ENCODE data around the gene TMEM203.
A peak's percentile ranks its signal among the peaks of the same experiment; 100 is the strongest.
"Not testable (repeated sequence)": the region's sequence is repeated elsewhere in the genome, so short reads cannot be mapped to it uniquely, and the experiment has no call there.

Gene TMEM203

GRCh38 chr9:137242269-137243203 is 37.1 kb upstream of the TMEM203 start:
- no peak for DNase-seq (ENCODE audit: low read depth)

- peak; percentile 56 for DNase-seq (ENCODE audit: low read depth)
Observed at GRCh38 chr9:137241490-137242268, 36.2 kb upstream of the TMEM203 start.

GRCh38 chr9:137240841-137241489 is 35.5 kb upstream of the TMEM203 start, which contains the start of gene TUBB4B:
Gene TUBB4B (plus strand): TSS chr9:137241287. CDS start chr9:137241361, 74 bp downstream.
- DNase-seq (ENCODE audit: low read depth): peak; percentile 98

GRCh38 chr9:137240318-137240840 is 34.9 kb upstream of the TMEM203 start:
- DNase-seq (ENCODE audit: low read depth): peak; percentile 49

- not testable (repeated sequence) for DNase-seq (ENCODE audit: low read depth)
Observed at GRCh38 chr9:137239541-137240200, 34.2 kb upstream of the TMEM203 start.

GRCh38 chr9:137237759-137238726 is 32.6 kb upstream of the TMEM203 start:
- DNase-seq (ENCODE audit: low read depth): no peak

- no peak for DNase-seq (ENCODE audit: low read depth)
Observed at GRCh38 chr9:137236936-137237421, 31.5 kb upstream of the TMEM203 start.

- peak; percentile 88 for DNase-seq (ENCODE audit: low read depth)
Observed at GRCh38 chr9:137236238-137236935, 30.9 kb upstream of the TMEM203 start.

- DNase-seq (ENCODE audit: low read depth): no peak
Observed at GRCh38 chr9:137235424-137236237, 30.2 kb upstream of the TMEM203 start.

GRCh38 chr9:137234758-137235423 is 29.4 kb upstream of the TMEM203 start:
- no peak for DNase-seq (ENCODE audit: low read depth)

GRCh38 chr9:137234055-137234697 is 28.7 kb upstream of the TMEM203 start:
- DNase-seq (ENCODE audit: low read depth): no peak

- DNase-seq (ENCODE audit: low read depth): no peak
Observed at GRCh38 chr9:137233143-137233980, 27.9 kb upstream of the TMEM203 start.

- no peak for DNase-seq (ENCODE audit: low read depth)
Observed at GRCh38 chr9:137232510-137232909, 27.1 kb upstream of the TMEM203 start.

GRCh38 chr9:137232101-137232500 is 26.7 kb upstream of the TMEM203 start:
- DNase-seq (ENCODE audit: low read depth): no peak

GRCh38 chr9:137231372-137232039 is 26.1 kb upstream of the TMEM203 start:
- no peak for DNase-seq (ENCODE audit: low read depth)

Measured in T follicular helper cell (primary cell).